IPS-18a (cell line): Measurements from ENCODE around the gene LDLRAD4.

Experiments used
- H3K27ac ChIP-seq: one replicate; pipeline ENCODE4 v1.5.1; 2013; ENCODE audit warnings: low read length
- H3K27me3 ChIP-seq: one replicate; pipeline ENCODE4 v1.6.1; 2013; ENCODE audit warnings: mild to moderate bottlenecking, low read length; ENCODE audit not compliant: control insufficient read depth, insufficient read depth
- H3K36me3 ChIP-seq: one replicate; pipeline ENCODE4 v1.6.1; 2013; ENCODE audit warnings: low read depth, low read length; ENCODE audit not compliant: control insufficient read depth
- H3K4me1 ChIP-seq: one replicate; pipeline ENCODE4 v1.6.1; 2013; ENCODE audit warnings: low read depth, low read length; ENCODE audit not compliant: control insufficient read depth
- H3K4me3 ChIP-seq: one replicate; pipeline ENCODE4 v1.5.1; 2013; ENCODE audit warnings: low read length
- H3K9ac ChIP-seq: one replicate; pipeline ENCODE4 v1.6.1; 2013; ENCODE audit warnings: mild to moderate bottlenecking, low read length, moderate library complexity
- H3K9me3 ChIP-seq: one replicate; pipeline ENCODE4 v1.6.1; 2013; ENCODE audit warnings: low read depth, low read length; ENCODE audit not compliant: control insufficient read depth

Gene LDLRAD4

DNA sequence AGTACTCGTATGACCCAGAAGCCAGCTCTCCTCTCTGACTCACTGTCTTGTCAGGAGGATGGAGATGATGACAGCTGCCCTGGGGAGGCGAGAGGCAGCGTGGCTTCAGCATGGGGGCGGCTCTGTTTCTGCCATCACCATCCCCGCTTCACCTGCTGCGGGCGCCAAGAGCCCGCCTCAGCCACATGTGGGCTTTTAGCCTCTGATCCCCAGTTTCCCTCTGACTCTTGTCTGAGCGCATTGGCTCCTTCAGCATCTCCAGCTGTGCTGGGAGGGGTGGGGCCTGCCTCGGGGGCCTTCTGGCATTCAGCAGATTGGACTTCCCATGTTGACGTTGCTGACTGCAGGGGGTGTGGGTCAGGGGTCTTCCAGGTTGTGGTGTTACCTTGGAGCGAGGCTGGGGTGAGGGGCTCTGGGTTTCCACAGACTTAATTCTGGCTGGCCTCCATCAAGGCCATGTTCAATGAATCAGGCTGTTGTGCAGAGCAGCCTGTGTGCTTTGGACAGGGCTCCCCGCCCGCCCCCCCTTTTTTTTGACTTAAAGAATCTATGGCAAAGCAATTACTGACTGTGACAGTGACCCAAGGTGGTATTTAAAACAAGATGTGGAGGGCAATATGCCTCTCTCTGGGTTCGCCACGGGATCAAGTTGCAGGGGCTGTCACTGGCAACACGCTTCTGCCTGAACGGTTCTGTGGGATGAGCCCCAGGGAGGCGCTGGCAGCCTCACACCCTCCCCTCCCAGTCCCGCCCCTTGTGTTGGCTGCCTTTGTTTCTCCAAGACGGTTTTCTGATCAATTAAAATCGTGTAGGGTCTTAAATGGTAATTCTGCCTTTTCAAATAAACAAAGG, 228.3 kb downstream of the LDLRAD4 start:
- Histone ChIP-seq H3K4me3 (peak overlapping the region; percentile 6), H3K4me1 (peaks cover 26% of the 10 kb centered on the region), H3K27me3 (peaks cover 36% of the 10 kb centered on the region), H3K9me3 (no peaks in the 10 kb centered on the region), H3K9ac (no peak overlapping the region), H3K27ac (no peak overlapping the region), H3K36me3 (no peaks in the 10 kb centered on the region)

DNA sequence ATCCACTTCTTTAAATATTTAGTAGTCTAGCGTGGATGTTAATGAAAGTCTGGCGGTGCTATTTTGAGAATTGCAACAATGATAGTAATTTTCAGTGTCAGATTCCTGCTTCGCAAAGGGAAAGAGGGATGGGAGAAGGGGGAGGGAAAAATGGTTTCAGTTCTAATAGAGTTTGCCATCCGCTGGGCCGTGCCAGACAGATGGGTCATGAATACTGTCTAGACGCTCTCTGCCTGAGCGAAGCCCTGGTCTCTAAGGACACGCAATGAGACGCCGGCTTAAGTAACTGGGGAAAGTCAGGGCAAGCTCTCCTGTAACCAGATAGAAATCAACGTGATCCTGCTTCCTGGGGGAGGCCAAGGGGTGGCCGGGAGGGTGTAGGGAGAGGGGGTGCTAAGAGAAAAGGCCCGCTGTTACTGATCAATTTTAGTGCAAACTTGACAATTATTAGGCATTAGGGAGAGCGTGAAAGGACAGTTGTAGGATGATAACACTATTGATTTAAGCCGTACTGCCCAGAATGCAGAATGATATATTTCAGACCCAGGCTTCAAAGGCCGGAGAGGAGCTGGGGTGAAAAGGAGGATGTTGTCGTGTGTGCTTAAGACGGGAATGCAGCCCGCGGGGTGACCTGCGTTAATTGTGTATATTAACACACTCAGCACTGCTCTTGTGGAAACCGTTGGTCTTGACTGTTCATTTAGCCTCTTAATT, 229.2 kb downstream of the LDLRAD4 start:
- Histone ChIP-seq H3K9ac (no peak overlapping the region), H3K4me1 (peaks cover 35% of the 10 kb centered on the region), H3K27me3 (peaks cover 37% of the 10 kb centered on the region), H3K36me3 (no peaks in the 10 kb centered on the region), H3K9me3 (no peaks in the 10 kb centered on the region), H3K4me3 (peak overlapping the region; percentile 6), H3K27ac (no peak overlapping the region)

GRCh38 chr18:13448335-13448795, 229.8 kb downstream of the LDLRAD4 start:
- H3K4me1 ChIP-seq: peaks cover 41% of the 10 kb centered on the region
- H3K9ac ChIP-seq: no peak overlapping the region
- H3K4me3 ChIP-seq: no peak overlapping the region
- no peak overlapping the region for H3K27ac ChIP-seq
- no peaks in the 10 kb centered on the region for H3K9me3 ChIP-seq
- peaks cover 42% of the 10 kb centered on the region for H3K27me3 ChIP-seq
- no peaks in the 10 kb centered on the region for H3K36me3 ChIP-seq

GRCh38 chr18:13449651-13450050, 231.1 kb downstream of the LDLRAD4 start:
- Histone ChIP-seq H3K27me3 (peaks cover 48% of the 10 kb centered on the region), H3K9me3 (no peaks in the 10 kb centered on the region), H3K9ac (no peak overlapping the region), H3K36me3 (no peaks in the 10 kb centered on the region), H3K4me1 (peaks cover 49% of the 10 kb centered on the region), H3K4me3 (no peak overlapping the region), H3K27ac (no peak overlapping the region)

DNA sequence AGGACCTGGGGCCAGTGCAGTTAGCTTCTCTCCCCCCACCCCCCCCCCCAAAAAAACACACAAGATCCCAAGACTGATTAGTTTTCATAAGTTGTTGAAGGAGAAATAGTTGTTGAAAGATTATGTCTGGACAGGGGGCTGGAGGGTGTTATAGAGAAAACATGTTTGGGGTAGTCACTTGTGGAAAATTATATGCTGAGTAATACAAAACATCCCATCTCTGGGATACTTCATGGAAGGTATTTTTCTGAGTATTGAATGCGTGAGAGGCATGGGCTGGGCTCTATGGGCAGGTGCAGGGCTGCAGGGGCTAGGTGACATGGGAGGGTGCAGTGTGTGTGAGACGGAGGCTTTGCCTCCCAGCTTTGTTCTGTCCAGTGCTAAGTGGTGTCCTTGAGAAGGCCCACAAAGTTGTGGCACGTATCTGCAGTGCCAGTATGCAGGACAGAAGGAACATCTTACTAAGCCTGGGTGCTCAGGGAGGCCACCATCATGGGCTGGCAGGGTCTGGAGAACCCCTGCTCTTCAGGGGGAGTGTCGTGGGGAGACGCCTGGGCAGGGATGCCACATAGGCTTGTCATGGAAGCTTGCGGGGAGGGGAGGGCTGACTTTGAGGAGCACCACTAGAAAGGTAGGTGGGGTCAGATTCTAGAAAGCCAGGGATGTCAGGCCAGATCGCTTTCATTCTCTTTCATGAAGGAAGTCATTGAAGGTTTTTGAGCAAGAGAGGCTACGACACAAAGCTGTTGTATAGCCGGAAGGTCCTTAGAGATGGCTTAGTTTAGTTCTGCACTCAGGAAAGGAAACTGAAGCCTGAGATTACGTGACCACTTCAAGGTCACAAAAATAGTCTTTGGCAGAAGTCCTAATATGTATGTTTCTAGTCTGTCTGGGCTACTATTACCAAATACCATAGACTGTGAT, 232.0 kb downstream of the LDLRAD4 start:
- Histone ChIP-seq H3K4me1 (peaks cover 49% of the 10 kb centered on the region), H3K4me3 (no peak overlapping the region), H3K9ac (no peak overlapping the region), H3K9me3 (no peaks in the 10 kb centered on the region), H3K27ac (no peak overlapping the region), H3K36me3 (no peaks in the 10 kb centered on the region), H3K27me3 (peaks cover 48% of the 10 kb centered on the region)

DNA sequence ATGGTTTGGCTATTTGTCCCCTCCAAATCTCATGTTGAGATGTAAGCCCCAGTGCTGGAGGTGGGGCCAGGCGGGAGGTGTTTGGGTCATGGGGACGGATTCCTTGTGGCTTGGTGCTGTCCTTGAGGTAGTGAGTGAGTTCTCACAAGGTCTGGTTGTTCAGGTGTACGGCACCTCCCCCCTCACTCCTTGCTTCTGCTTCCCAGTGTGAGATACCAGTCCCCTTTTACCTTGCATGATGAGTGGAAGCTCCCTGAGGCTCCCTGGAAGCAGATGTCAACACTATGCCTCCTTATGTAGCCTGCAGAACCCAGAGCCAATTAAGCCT, 232.6 kb downstream of the LDLRAD4 start:
- H3K4me1 ChIP-seq: peaks cover 48% of the 10 kb centered on the region
- H3K9ac ChIP-seq: no peak overlapping the region
- H3K36me3 ChIP-seq: no peaks in the 10 kb centered on the region
- H3K9me3 ChIP-seq: no peaks in the 10 kb centered on the region
- H3K27ac ChIP-seq: no peak overlapping the region
- no peak overlapping the region for H3K4me3 ChIP-seq
- H3K27me3 ChIP-seq: peaks cover 44% of the 10 kb centered on the region

GRCh38 chr18:13451661-13452387, 233.3 kb downstream of the LDLRAD4 start:
- Histone ChIP-seq H3K9ac (no peak overlapping the region), H3K27ac (no peak overlapping the region), H3K36me3 (no peaks in the 10 kb centered on the region)

GRCh38 chr18:13452388-13452811, 233.8 kb downstream of the LDLRAD4 start:
- Histone ChIP-seq H3K9me3 (no peaks in the 10 kb centered on the region), H3K4me3 (no peak overlapping the region), H3K36me3 (no peaks in the 10 kb centered on the region), H3K27me3 (peaks cover 43% of the 10 kb centered on the region), H3K27ac (no peak overlapping the region), H3K4me1 (peaks cover 41% of the 10 kb centered on the region), H3K9ac (no peak overlapping the region)

More at GRCh38 chr18:13451661-13452387, 233.3 kb downstream of the LDLRAD4 start:
- H3K9me3 ChIP-seq: no peaks in the 10 kb centered on the region
- H3K4me1 ChIP-seq: peaks cover 44% of the 10 kb centered on the region
- no peak overlapping the region for H3K4me3 ChIP-seq
- peaks cover 43% of the 10 kb centered on the region for H3K27me3 ChIP-seq

- Histone ChIP-seq H3K4me3 (no peak overlapping the region), H3K4me1 (peaks cover 35% of the 10 kb centered on the region), H3K9me3 (no peaks in the 10 kb centered on the region), H3K36me3 (no peaks in the 10 kb centered on the region), H3K27ac (no peak overlapping the region), H3K27me3 (peaks cover 36% of the 10 kb centered on the region), H3K9ac (no peak overlapping the region)
These were observed 234.5 kb downstream of the LDLRAD4 start for GRCh38 chr18:13452871-13453680.

DNA sequence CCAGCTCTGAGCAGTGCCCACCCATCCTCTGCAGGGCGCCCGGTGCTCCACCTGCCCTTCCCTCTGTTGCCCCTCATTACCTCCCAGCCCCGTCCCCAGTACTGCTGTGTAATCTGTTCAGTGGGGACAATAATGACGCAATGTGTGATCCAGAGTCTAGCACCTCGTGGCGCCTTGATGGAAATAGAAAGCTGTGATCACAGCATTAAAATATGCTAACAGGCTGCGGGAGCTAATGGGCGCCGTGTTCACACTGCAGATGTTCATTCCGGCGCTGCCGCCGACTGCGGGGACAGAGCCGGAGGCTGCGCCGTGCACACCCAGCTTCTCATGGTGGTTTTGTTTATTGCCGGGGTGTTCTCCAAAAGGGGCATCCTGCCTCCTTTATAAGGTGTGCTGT, 235.2 kb downstream of the LDLRAD4 start:
- Histone ChIP-seq H3K27me3 (peaks cover 30% of the 10 kb centered on the region), H3K9ac (no peak overlapping the region), H3K4me3 (no peak overlapping the region), H3K36me3 (no peaks in the 10 kb centered on the region), H3K9me3 (no peaks in the 10 kb centered on the region), H3K27ac (no peak overlapping the region), H3K4me1 (peaks cover 34% of the 10 kb centered on the region)
